K562 treated with DMSO at 1 percent for 48 hours (cell line): ENCODE measurements around the gene ITGA3. TPM values are rescaled to one million over a fixed set of nuclear protein-coding genes. Genes with fewer than 3 reads are reported as not detected.

Experiments used
- total RNA-seq: library from RNA; unstranded; fragments of 300-600 nt; gene quantifications from 2 replicates; pipeline ENCODE4 v1.2.3, GENCODE V29; 2022; ENCODE audit warnings: low replicate concordance; ENCODE audit errors: extremely low read depth

ITGA3 gene
- not detected in 2 replicates for total RNA-seq

DNA sequence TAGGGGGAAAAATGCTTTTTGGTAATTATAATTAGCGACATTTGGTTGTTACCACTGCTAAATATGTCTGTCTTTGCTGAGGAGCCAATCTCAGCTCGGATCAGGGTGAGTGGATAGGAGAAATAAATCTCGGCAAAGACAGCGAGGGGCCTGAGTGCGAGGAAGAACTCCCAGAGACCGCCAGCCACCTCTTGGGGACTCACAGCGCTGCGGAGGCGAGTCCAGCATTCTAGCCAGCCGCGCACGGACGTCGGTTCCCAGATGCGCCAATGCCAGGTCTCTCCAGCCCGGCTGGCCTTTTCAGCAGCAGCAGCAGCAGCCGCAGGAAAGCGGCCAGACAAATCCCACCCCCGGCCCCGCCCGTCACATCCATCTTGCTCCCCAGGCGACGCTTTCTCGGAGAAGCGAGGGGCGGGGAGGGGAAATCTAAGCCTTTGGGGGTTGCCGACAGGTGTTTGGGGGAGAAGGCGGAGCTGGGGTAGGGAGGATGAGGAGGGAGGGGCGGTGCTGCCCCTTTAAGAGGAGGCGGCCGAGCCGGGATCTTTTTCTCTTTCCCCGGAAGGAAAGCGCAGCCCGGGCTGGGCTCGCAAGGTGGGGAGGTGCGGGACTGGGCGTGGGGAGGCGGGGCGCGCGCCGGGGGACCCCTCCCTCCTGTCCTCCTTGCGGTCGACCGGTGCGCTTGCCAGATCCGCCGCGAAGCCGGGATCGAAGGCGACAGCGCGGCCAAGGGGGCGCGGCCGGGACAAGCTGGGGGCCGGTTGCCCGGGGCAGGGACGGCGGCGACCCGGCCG is at the start of gene ITGA3:
Gene ITGA3 (plus strand): TSS at position 685 of the 791 bp plus-strand sequence. CDS start 330 bp downstream, outside the sequence.

DNA sequence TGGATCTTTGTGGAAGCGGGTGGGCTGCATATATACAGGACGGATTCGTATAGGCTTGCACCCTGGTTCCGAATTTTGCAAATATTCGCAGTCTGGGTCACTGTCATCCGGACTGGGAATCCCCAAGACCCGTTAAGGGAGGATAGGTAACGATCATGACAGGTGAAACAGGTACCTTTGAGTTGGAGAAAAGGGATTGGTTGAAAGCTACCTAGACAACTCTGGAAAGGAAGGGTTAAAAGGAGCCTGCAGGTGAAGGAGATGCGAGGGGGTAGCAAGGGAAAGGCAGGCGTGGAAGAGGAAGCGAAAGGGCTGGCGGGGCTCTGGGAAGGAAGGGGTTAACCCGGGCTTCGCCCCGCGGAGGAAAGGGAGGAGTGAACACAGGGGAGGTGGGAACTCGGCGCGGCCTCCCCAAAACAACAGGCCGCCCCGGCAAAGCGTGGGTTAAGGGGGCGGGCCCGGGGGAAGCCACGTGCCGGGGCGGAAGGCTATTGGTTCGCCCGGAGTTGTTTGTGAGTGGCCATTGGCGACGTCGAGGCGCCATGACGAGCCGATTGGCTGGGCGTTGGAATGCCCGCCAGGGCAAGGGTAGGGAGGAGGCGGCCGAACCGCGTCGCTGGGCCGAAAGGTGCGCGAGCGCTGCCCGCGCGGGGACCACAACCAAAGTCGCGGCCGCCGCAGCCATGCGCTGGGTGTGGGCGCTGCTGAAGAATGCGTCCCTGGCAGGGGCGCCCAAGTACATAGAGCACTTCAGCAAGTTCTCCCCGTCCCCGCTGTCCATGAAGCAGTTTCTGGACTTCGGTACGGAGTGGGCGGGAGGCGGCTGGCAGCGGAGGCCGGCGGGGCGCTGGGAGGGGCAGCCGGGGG is 39.1 kb downstream of the ITGA3 start, which contains the start of gene PDK2:
Gene PDK2 (plus strand): TSS at position 599 of the 867 bp plus-strand sequence. CDS start 85 bp downstream, at position 684.

DNA sequence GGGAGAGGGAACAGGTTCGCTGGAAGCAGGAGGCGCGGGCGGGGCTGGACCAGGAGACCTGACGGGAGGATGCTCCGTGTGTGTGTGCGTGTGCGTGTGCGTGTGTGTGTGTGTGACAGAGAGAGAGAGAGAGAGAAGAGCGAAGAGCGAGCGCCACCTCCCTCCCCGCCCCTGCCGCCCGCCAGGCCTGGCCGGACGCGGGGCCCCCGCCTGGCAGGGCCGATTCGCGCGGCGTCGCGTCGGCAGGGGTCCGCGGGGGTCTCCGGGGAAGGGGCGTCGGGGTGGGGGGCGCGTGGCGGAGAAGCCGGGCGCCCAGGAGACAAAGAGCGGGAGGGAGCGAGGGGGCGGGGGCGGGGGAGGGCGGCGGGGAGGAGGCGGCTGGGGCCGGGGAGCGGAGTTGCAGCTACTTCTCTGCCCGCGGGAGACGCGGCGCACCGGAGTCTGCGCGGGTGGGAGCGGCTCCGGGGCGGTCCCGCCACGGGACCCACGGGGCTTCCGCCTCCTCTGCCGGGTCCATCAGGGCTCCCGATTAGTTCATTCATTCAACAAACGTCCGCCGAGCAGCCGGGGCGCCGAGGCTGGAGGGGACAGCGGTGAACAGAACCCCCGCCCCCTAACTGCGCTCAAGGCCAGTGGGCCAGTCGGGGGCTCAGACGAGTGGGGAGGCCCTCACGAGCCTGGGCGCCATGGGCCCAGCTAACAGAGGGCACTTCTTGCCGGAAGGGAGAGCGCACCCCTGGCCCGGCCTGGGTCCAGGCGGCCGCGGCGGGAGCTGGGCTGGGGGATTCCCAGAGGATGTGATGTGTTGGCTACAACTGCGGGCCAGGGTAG is 74.0 kb downstream of the ITGA3 start, which contains the start of gene SAMD14:
Gene SAMD14 (minus strand): TSS at position 433 of the 831 bp plus-strand sequence. CDS start 5,201 bp downstream, outside the sequence.

Other genes with a start within 250 kb of the ITGA3 start
- not detected in 2 replicates for gene TAC4, start 208.0 kb upstream of the ITGA3 start, total RNA-seq
- not detected in 2 replicates for gene DLX4, start 86.9 kb upstream of the ITGA3 start, total RNA-seq
- not detected in 2 replicates for gene DLX3, start 60.9 kb upstream of the ITGA3 start, total RNA-seq
- gene PDK2, start 39.2 kb downstream of the ITGA3 start, total RNA-seq = not detected in 2 replicates
- gene SAMD14, start 74.0 kb downstream of the ITGA3 start, total RNA-seq = not detected in 2 replicates
- gene PPP1R9B, start 94.6 kb downstream of the ITGA3 start, total RNA-seq = not detected in 2 replicates
- not detected in 2 replicates for gene SGCA, start 109.9 kb downstream of the ITGA3 start, total RNA-seq
- not detected in 2 replicates for gene COL1A1, start 145.5 kb downstream of the ITGA3 start, total RNA-seq
- not detected in 2 replicates for gene TMEM92, start 218.4 kb downstream of the ITGA3 start, total RNA-seq